SK-MEL-5 (cell line): ENCODE results near the gene PQBP1. TPM values are rescaled to one million over a fixed set of nuclear protein-coding genes. Genes with fewer than 3 reads are reported as not detected.
A peak's percentile ranks its signal among the peaks of the same experiment; 100 is the strongest.
"Not testable (repeated sequence)": the region's sequence is repeated elsewhere in the genome, so short reads cannot be mapped to it uniquely, and the experiment has no call there.

Experiments
- DNase-seq: peaks from one replicate; pipeline ENCODE4 v3.0.0-alpha.2; 2016; ENCODE audit warnings: low read depth, low spot score
- in situ Hi-C: cut with HindIII; loops from 2 replicates; pipeline ENCODE4 v1.10.0; 2016; ENCODE audit warnings: low sequenced_read_pairs, high pct_unique_total_duplicates, low pct_unique_long_range_greater_than_20kb
- polyA plus RNA-seq, 2 experiments: library from polyadenylated mRNA; depleted of rRNA; stranded (reverse); fragments of >200 nt; gene quantifications; 2 replicates each; pipeline ENCODE4 v1.2.3, GENCODE V29; 2015
- total RNA-seq: library from RNA; depleted of rRNA; stranded (reverse); fragments of >200 nt; shearing (Covaris generic); gene quantifications from 2 replicates; pipeline ENCODE4 v1.2.3, GENCODE V29; 2014; rRNA removed

The PQBP1 gene
- 50.3 and 72.2 TPM in 2 replicates for total RNA-seq
- 68.3 and 76.8 TPM in 2 replicates for polyA plus RNA-seq (2015; cell fraction: cytosol; rRNA removed)
- 98.5 and 119 TPM in 2 replicates for polyA plus RNA-seq (2015; cell fraction: nucleus; rRNA removed)

GRCh38 chrX:48897625-48898306, at the start of gene PQBP1, which contains the start of gene TIMM17B:
Gene PQBP1 (plus strand): TSS chrX:48897930. CDS start chrX:48898510, 580 bp downstream.
Gene TIMM17B (minus strand): TSS chrX:48897768. CDS start chrX:48897749, 19 bp downstream.
- peak; percentile 96 for DNase-seq
- in situ Hi-C loops, result no loop called here

- no peak for DNase-seq
- in situ Hi-C loops, result no loop called here
These were observed 48.9 kb upstream of the PQBP1 start for GRCh38 chrX:48848847-48849246.

- DNase-seq, result no peak
- in situ Hi-C loops, result no loop called here
These were observed 44.9 kb upstream of the PQBP1 start for GRCh38 chrX:48852857-48853256.

- DNase-seq, in situ Hi-C loops: not testable (repeated sequence)
These were observed 44.2 kb upstream of the PQBP1 start for GRCh38 chrX:48853494-48853893.

GRCh38 chrX:48854121-48854804, 43.5 kb upstream of the PQBP1 start:
- DNase-seq, in situ Hi-C loops: not testable (repeated sequence)

- DNase-seq, result peak; percentile 66
- in situ Hi-C loops, result no loop called here
These were observed 42.8 kb upstream of the PQBP1 start for GRCh38 chrX:48854898-48855297.

- no peak for DNase-seq
- in situ Hi-C loops, result no loop called here
These were observed 33.5 kb upstream of the PQBP1 start for GRCh38 chrX:48864210-48864609.

- in situ Hi-C loops, result not testable (repeated sequence)
These were observed 25.7 kb upstream of the PQBP1 start for GRCh38 chrX:48872017-48872416.

GRCh38 chrX:48876944-48877343, 20.8 kb upstream of the PQBP1 start:
- DNase-seq, in situ Hi-C loops: not testable (repeated sequence)

More at GRCh38 chrX:48872017-48872416, 25.7 kb upstream of the PQBP1 start:
- DNase-seq, result not testable (repeated sequence)

- DNase-seq, result peak; percentile 29
- in situ Hi-C loops, result no loop called here
These were observed 14.0 kb upstream of the PQBP1 start for GRCh38 chrX:48883729-48884128.

- in situ Hi-C loops, DNase-seq: not testable (repeated sequence)
These were observed 11.1 kb upstream of the PQBP1 start for GRCh38 chrX:48886586-48886985.

GRCh38 chrX:48890296-48890925, 7.3 kb upstream of the PQBP1 start:
- in situ Hi-C loops, result no loop called here

GRCh38 chrX:48890934-48891401, 6.8 kb upstream of the PQBP1 start:
- in situ Hi-C loops, result no loop called here
- DNase-seq, result no peak

More at GRCh38 chrX:48890296-48890925, 7.3 kb upstream of the PQBP1 start:
- DNase-seq, result no peak

- DNase-seq, result peak; percentile 89
- in situ Hi-C loops, result no loop called here
These were observed 6.1 kb upstream of the PQBP1 start for GRCh38 chrX:48891402-48892288.

- in situ Hi-C loops, result no loop called here
- DNase-seq, result no peak
These were observed 4.8 kb upstream of the PQBP1 start for GRCh38 chrX:48892896-48893295.

- in situ Hi-C loops, result no loop called here
- DNase-seq, result no peak
These were observed 4.0 kb upstream of the PQBP1 start for GRCh38 chrX:48893556-48894348.
